ENCODE measurements around the gene PTPN7.

- TF ChIP-seq CTCF (conservative IDR thresholded peaks at IDR 0.05) (no peak), EZH2 (IDR thresholded peaks at IDR 0.05; ENCODE audit: low read depth) (no peak)
Measured at GRCh38 chr1:202131956-202132821, 28.2 kb downstream of the PTPN7 start.
